COR-L47 (cell line): ENCODE data around the gene COPS7B.
"Not testable (repeated sequence)": the region's sequence is repeated elsewhere in the genome, so short reads cannot be mapped to it uniquely, and the experiment has no call there.

Experiments
- DNase-seq: peaks from one replicate; lab custom pipeline; 2025; lab: John Stamatoyannopoulos, UW

The COPS7B gene

GRCh38 chr2:231786177-231786916, at the start of gene COPS7B:
TSS of gene COPS7B (plus strand) at chr2:231786445. CDS start at chr2:231788571, 2,126 bp downstream.
- DNase-seq, result peak; percentile 54

- no peak for DNase-seq
These were observed 48.5 kb upstream of the COPS7B start for GRCh38 chr2:231737761-231738160.

- no peak for DNase-seq
These were observed 42.7 kb upstream of the COPS7B start for GRCh38 chr2:231743376-231744116.

GRCh38 chr2:231745303-231746038, 40.8 kb upstream of the COPS7B start:
- no peak for DNase-seq

GRCh38 chr2:231748153-231748896, 37.9 kb upstream of the COPS7B start:
- not testable (repeated sequence) for DNase-seq

- not testable (repeated sequence) for DNase-seq
These were observed 37.2 kb upstream of the COPS7B start for GRCh38 chr2:231749016-231749415.

- DNase-seq, result no peak
These were observed 35.0 kb upstream of the COPS7B start for GRCh38 chr2:231751042-231751815.

- no peak for DNase-seq
These were observed 34.2 kb upstream of the COPS7B start for GRCh38 chr2:231752061-231752460.

- no peak for DNase-seq
These were observed 24.5 kb upstream of the COPS7B start for GRCh38 chr2:231761735-231762134.

GRCh38 chr2:231764124-231764523, 22.1 kb upstream of the COPS7B start:
- DNase-seq, result no peak

- DNase-seq, result no peak
These were observed 21.5 kb upstream of the COPS7B start for GRCh38 chr2:231764760-231765159.

- DNase-seq, result no peak
These were observed 20.7 kb upstream of the COPS7B start for GRCh38 chr2:231765496-231765929.

- no peak for DNase-seq
These were observed 16.8 kb upstream of the COPS7B start for GRCh38 chr2:231769170-231770136.

GRCh38 chr2:231780123-231780908, 5.9 kb upstream of the COPS7B start:
- DNase-seq, result no peak

GRCh38 chr2:231780909-231781797, 5.1 kb upstream of the COPS7B start, which contains the start of gene PDE6D:
TSS of gene PDE6D (minus strand) at chr2:231781282. CDS start at chr2:231781114, 168 bp downstream.
- peak; percentile 84 for DNase-seq

GRCh38 chr2:231781798-231782726, 4.2 kb upstream of the COPS7B start:
- no peak for DNase-seq

GRCh38 chr2:231785413-231785812, 832 bp upstream of the COPS7B start:
- no peak for DNase-seq
